HL-60 (cell line): ENCODE measurements around the gene PNMA8C.

Experiments used
- GABPA ChIP-seq: IDR thresholded peaks from 2 replicates; pipeline ENCODE4 v1.6.1; 2012; ENCODE audit warnings: low read depth
- POLR2AphosphoS5 ChIP-seq: IDR thresholded peaks from 2 replicates; pipeline ENCODE4 v1.6.1; 2012; ENCODE audit warnings: low read depth
- REST ChIP-seq: IDR thresholded peaks from 2 replicates; pipeline ENCODE4 v1.6.1; 2012; ENCODE audit warnings: low read depth; ENCODE audit not compliant: insufficient replicate concordance
- TF ChIP-seq, protein P1 (sequence below): IDR thresholded peaks from one replicate; pipeline ENCODE4 v1.5.1; 2011; ENCODE audit warnings: low read length, control low read depth, inconsistent platforms; ENCODE audit not compliant: insufficient read depth

DNA sequence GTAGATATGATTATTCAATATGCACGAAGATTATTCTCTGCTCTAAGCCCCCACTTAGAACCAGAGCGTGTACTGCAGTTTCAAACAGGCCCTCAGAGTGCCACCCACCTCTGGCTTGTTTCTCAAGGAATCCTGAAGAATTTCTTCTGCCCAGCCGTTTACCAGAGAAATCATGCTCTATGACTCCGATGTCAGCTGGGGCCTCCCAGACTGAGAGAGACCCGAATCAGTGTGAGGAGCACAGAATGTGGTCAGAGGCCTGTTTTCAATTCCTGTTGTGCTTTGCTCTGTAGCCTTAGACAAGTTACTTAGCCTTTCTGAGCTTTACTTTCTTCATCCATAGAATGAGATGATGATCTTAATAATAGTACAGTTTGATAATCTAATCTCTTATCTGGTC lies 5.5 kb downstream of the PNMA8C start:
- TF ChIP-seq, protein P1, sequence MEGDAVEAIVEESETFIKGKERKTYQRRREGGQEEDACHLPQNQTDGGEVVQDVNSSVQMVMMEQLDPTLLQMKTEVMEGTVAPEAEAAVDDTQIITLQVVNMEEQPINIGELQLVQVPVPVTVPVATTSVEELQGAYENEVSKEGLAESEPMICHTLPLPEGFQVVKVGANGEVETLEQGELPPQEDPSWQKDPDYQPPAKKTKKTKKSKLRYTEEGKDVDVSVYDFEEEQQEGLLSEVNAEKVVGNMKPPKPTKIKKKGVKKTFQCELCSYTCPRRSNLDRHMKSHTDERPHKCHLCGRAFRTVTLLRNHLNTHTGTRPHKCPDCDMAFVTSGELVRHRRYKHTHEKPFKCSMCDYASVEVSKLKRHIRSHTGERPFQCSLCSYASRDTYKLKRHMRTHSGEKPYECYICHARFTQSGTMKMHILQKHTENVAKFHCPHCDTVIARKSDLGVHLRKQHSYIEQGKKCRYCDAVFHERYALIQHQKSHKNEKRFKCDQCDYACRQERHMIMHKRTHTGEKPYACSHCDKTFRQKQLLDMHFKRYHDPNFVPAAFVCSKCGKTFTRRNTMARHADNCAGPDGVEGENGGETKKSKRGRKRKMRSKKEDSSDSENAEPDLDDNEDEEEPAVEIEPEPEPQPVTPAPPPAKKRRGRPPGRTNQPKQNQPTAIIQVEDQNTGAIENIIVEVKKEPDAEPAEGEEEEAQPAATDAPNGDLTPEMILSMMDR = no peak
- no peak for TF ChIP-seq POLR2AphosphoS5
- TF ChIP-seq REST = no peak
- no peak for TF ChIP-seq GABPA
